Measurements from ENCODE around the gene PARD3B. TPM values are rescaled to one million over a fixed set of nuclear protein-coding genes. Genes with fewer than 3 reads are reported as not detected.
"Not testable (repeated sequence)": the region's sequence is repeated elsewhere in the genome, so short reads cannot be mapped to it uniquely, and the experiment has no call there.

PARD3B gene
- polyA plus RNA-seq, 4 donors = 35.7 to 40.4 (median 37.9) TPM

GRCh38 chr2:205462681-205463345 lies 917.5 kb downstream of the PARD3B start:
- no peak for DNase-seq (ENCODE audit: low read depth in 4 of 4, low spot score in 3 of 4)

DNA sequence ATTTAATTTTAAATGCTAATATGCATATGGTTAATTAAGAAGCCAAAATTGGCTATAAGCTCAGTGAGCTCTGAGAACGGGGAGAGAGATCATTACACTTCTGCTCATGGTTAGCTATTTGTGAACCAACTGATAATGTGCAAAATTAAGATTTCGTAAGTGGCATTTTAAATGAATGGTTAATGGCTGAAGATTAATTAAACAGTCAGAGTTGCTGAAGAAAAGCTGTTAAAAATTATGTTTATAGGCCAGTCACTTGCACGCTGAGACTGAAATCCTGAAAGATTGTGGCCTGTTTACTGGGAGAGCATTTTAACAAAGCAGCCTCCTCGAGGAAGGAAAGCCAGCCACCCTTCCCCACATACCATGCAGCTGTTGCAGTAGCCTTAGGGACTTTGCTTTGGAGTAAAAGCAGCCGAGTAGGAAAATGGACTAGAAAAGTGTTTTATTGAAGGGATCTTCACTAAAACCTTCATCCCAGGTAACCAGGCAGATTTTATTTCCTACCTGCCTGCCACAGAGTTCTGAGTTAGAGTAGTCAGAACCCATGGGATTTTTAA lies 918.3 kb downstream of the PARD3B start:
- no peak for DNase-seq (ENCODE audit: low read depth in 4 of 4, low spot score in 3 of 4)

- DNase-seq (ENCODE audit: low read depth in 4 of 4, low spot score in 3 of 4) = no peak
Measured at GRCh38 chr2:205464681-205465080, 919.4 kb downstream of the PARD3B start.

DNA sequence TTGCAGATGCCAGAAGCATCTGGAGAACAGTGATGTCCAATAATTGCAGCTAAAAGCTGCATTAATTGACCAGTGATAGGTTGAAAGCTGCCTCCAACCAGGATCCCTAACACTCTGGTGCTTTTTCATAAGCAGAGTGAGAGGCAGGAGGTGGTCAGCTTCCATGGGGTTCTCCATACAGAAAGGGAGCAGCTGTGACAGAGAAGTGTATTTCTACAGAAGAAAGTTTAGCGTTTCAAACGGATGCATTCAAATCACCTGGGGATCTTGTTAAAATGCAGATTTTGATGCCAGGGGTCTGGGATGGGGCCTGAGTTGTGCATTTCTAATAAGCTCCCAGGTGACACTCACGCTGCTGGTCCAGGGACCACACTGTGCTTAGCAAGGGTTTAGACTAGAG lies 920.5 kb downstream of the PARD3B start:
- no peak for DNase-seq (ENCODE audit: low read depth in 4 of 4, low spot score in 3 of 4)

GRCh38 chr2:205471776-205472175 lies 926.5 kb downstream of the PARD3B start:
- no peak for DNase-seq (ENCODE audit: low read depth in 4 of 4, low spot score in 3 of 4)

GRCh38 chr2:205473791-205474190 lies 928.5 kb downstream of the PARD3B start:
- no peak for DNase-seq (ENCODE audit: low read depth in 4 of 4, low spot score in 3 of 4)

GRCh38 chr2:205474741-205475415 lies 929.6 kb downstream of the PARD3B start:
- DNase-seq (ENCODE audit: low read depth in 4 of 4, low spot score in 3 of 4) = no peak

- no peak for DNase-seq (ENCODE audit: low read depth in 4 of 4, low spot score in 3 of 4)
Measured at GRCh38 chr2:205475416-205475768, 930.1 kb downstream of the PARD3B start.

- DNase-seq (ENCODE audit: low read depth in 4 of 4, low spot score in 3 of 4) = no peak
Measured at GRCh38 chr2:205477016-205477705, 931.9 kb downstream of the PARD3B start.

DNA sequence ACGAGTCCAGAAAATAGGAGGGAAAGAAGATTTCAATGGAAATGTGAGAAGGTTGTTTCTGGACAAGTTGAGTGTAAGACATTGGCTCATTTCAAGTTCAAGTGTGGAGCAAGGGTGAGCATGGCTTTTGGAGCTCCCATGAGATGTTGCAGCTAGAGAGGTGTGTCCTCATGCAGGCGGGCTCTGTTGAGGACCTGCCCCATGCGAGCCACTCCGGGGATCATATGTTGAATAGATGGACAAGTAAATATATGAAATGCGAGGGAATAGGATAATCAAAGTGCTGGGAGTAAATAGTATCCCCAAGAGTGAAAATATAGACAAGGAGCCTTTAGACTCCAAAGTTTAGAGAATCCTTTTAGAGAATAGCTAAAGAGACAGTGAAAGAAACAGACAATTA lies 936.6 kb downstream of the PARD3B start:
- no peak for DNase-seq (ENCODE audit: low read depth in 4 of 4, low spot score in 3 of 4)

- DNase-seq (ENCODE audit: low read depth in 4 of 4, low spot score in 3 of 4) = peak in 1 of 4 donors; percentile 18
Measured at GRCh38 chr2:205482399-205483081, 937.3 kb downstream of the PARD3B start.

- DNase-seq (ENCODE audit: low read depth in 4 of 4, low spot score in 3 of 4) = no peak
Measured at GRCh38 chr2:205483095-205483494, 937.8 kb downstream of the PARD3B start.

DNA sequence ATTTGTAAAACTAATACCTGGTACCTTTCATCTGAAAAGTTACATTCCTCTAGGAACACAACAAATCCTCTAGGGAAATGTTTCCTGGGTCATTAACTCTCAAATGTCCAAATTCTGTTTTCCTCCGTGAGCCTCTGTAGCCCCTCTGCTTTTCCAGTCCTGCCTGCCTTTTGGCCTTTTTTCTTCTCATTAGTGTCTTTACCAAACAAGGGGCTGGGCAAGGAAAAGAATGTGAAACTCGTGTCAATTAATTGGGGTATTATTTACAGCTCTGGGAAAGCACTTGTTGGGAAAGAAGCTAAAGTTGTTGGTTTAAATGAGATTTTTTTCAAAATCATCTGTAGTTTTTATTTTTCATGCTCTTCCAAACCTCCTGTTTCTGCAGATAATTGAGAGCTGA lies 938.9 kb downstream of the PARD3B start:
- DNase-seq (ENCODE audit: low read depth in 4 of 4, low spot score in 3 of 4) = no peak

DNA sequence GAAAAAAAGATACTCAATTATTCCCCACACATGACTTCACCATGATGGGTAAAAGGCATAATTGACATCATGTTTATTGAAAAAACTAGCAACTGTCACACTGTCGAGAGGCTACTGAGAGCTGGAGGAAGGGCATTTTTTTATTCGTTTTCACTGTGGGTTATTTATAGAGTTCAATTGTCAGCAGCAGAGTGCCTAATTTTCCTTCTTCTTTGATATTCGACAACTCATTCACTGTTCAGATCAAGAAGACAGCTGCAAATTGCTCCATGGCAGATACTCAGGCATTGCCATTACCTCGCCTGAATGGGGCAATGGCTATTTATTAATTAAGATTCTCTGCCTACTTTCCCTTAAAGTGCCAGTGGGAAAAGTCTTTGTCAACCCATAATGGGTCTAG lies 939.5 kb downstream of the PARD3B start:
- no peak for DNase-seq (ENCODE audit: low read depth in 4 of 4, low spot score in 3 of 4)

- not testable (repeated sequence) for DNase-seq (ENCODE audit: low read depth in 4 of 4, low spot score in 3 of 4)
Measured at GRCh38 chr2:205493528-205493927, 948.3 kb downstream of the PARD3B start.

DNA sequence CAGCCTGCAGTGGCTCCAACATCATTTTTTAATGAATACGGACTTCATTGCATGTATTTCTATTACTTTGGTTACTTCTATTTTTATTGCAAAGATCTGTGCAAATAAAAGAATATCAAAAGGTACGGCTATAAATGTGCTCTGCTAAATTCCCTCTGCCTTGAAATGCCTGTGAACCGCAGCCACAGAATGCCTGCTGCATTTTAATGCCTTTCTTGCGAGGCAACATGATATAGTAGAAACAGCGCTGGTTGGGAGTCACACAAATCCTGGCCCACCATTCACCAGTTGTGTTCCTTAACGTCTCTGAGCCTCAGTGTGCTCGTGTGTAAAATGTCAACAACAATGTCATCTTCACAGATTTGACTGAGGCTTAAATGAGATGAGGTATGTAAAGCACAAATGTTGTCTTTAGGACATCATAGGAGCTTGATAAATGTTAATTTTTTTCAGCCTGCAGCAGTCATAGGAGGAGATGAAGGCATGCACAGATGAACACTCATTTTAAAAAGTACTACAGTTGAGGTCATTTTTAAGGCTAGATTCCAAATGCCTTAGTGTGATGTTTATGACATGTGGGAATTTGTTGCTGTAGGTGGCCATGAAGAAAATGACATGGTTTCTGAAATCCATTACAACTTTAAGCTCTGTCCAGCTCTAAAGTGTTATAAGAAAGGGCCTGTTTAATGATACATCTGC lies 949.4 kb downstream of the PARD3B start:
- DNase-seq (ENCODE audit: low read depth in 4 of 4, low spot score in 3 of 4) = no peak

GRCh38 chr2:205495819-205496218 lies 950.5 kb downstream of the PARD3B start:
- DNase-seq (ENCODE audit: low read depth in 4 of 4, low spot score in 3 of 4) = no peak

DNA sequence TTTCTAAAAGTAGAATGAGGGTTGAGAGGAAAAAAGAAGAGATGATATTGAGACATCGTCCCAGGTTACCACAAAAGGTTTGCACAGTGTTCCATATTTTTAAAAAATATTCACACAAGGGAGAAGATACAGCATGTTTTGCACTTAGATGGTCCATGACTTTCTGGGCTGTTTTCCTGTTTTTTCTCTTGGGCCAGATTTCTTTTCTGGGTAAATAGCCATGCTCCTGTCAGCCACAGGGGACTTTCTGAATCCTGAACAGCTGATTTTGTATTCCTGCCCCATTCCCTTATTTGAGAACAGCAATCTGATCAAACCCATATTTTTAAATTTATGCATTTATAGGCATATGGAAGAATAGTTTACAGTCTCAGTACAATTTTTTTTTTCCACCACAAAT lies 951.1 kb downstream of the PARD3B start:
- DNase-seq (ENCODE audit: low read depth in 4 of 4, low spot score in 3 of 4) = no peak

DNA sequence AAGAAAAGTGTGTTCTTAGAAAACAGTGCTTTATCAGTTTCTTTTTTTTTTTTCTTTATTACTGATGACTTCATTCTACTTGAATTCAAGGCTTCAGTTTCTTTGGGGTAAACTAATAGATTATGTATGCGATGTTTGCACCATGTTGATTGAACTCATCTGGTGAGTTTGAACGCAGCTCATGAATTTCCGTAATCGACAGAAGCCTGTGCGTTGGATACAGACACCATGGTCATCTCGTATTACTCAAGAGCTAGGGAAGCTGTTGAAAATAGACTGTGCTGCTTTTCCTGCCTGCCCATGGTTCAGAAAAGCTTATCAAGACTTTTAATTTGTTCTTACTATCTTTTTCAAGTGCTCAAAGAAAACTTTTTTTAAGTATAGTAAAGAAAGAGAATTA lies 951.5 kb downstream of the PARD3B start:
- DNase-seq (ENCODE audit: low read depth in 4 of 4, low spot score in 3 of 4) = no peak

- no peak for DNase-seq (ENCODE audit: low read depth in 4 of 4, low spot score in 3 of 4)
Measured at GRCh38 chr2:205499006-205499405, 953.7 kb downstream of the PARD3B start.
